HUES48 (cell line): ENCODE measurements around the gene RBM38.

Experiments
- H3K27ac ChIP-seq: one replicate; pipeline ENCODE4 v1.7.0; 2013; ENCODE audit warnings: low read depth, low read length, inconsistent platforms
- H3K27me3 ChIP-seq: 2 replicates; pipeline ENCODE4 v1.6.1; 2013; ENCODE audit warnings: mild to moderate bottlenecking, low read length; ENCODE audit not compliant: control insufficient read depth, insufficient read depth
- H3K36me3 ChIP-seq: 2 replicates; pipeline ENCODE4 v1.6.1; 2013; ENCODE audit warnings: low read length; ENCODE audit not compliant: control insufficient read depth, insufficient read depth
- H3K4me1 ChIP-seq: 2 replicates; pipeline ENCODE4 v1.6.1; 2013; ENCODE audit warnings: mild to moderate bottlenecking, low read length; ENCODE audit not compliant: control insufficient read depth, insufficient read depth
- H3K4me3 ChIP-seq: 2 replicates; pipeline ENCODE4 v1.5.1; 2013; ENCODE audit warnings: mild to moderate bottlenecking, low read depth, low read length
- H3K9ac ChIP-seq: 2 replicates; pipeline ENCODE4 v1.6.1; 2013; ENCODE audit warnings: mild to moderate bottlenecking, low read depth, low read length, moderate library complexity
- H3K9me3 ChIP-seq: 2 replicates; pipeline ENCODE4 v1.6.1; 2013; ENCODE audit warnings: low read length; ENCODE audit not compliant: control insufficient read depth, insufficient read depth

The RBM38 gene

DNA sequence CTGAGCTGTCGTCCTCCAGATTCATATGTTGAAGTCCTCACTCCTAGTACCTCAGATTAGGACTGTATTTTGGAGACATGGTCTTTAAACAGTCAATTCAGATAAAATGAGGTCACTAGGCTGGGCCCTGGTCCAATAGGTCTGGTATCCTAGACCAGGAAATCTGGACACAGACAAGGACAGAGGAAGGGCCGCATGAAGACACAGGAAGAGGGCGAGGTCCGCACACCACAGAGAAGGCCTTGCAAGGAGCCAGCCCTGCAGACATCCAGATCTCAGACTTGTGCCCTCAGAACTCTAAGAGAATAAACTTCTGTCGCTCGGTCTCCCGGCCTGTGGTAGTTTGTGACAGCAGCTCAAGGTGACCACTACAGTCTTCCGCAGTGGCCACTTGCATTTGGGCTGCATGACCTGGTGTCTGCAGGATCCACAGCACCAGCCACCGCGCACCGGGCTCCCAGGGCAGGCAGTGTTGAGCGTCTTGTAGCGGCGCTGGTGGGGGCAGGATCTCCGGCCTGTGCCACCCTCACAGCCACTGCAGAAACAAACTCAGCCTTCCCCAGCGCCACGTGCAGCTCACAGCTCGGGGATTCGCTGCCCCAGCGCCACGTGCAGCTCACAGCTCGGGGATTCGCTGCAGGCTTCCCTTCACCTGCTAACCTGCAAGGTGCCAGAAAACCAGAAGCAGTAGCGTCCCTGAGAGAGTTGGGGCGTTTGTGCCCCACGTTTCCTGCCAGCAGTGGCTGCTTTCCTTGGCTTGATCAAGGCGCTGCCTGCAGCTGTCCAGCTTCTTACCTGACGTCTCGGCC, 6.0 kb upstream of the RBM38 start:
- Histone ChIP-seq H3K9ac (no peak overlapping the region), H3K4me1 (peaks cover 7% of the 10 kb centered on the region; the same call in 1 of the 2 replicates), H3K27ac (no peak overlapping the region), H3K27me3 (no peaks in the 10 kb centered on the region), H3K36me3 (0 out of 2 replicates have a peak, but pooled peaks cover 8% of the 10 kb centered on the region), H3K9me3 (no peaks in the 10 kb centered on the region), H3K4me3 (no peak overlapping the region)

DNA sequence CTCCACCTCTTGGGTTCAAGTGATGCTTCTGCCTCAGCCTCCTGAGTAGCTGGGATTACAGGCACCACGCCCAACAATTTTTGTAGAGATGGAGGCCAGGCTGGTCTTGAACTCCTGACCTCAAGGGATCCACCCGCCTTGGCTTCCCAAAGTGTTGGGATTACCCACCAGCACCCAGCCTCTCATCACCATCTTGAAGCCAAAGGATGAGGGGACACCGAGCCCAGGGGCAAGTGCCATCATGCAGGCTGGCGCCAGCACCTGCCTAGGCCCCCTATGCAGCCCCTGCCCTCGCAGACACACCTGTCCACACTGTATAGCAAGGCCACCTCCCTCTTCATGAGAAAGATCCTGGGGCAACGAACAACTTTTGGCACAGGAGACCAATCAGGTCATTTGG, 5.3 kb upstream of the RBM38 start:
- H3K4me3 ChIP-seq = no peak overlapping the region
- H3K9ac ChIP-seq = no peak overlapping the region
- no peak overlapping the region for H3K27ac ChIP-seq
- H3K27me3 ChIP-seq = no peaks in the 10 kb centered on the region
- H3K36me3 ChIP-seq = 0 out of 2 replicates have a peak, but pooled peaks cover 3% of the 10 kb centered on the region
- peaks cover 15% of the 10 kb centered on the region for H3K4me1 ChIP-seq
- no peaks in the 10 kb centered on the region for H3K9me3 ChIP-seq

DNA sequence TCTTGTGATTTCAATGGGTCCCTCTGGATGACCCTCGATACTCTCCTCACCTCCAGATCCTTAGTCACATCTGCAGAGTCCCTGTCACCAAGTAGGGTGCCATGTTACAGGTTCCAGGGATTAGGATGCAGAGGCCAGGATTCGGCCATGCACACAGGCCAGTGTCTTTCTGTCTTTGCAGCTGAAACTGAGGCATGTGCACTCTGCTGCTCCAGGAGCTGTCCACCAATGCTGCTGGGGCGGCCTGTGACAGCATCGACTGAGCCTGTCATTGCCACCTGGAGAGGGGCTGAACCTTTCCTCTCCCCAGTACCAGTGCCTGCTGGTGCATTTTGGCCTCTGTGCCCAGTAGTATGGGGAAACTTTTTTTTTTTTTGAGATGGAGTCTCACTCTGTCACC, 4.4 kb upstream of the RBM38 start:
- Histone ChIP-seq H3K27ac (no peak overlapping the region), H3K36me3 (0 out of 2 replicates have a peak, but pooled peaks cover 2% of the 10 kb centered on the region), H3K27me3 (no peaks in the 10 kb centered on the region), H3K4me3 (no peak overlapping the region), H3K4me1 (peaks cover 15% of the 10 kb centered on the region), H3K9ac (no peak overlapping the region), H3K9me3 (no peaks in the 10 kb centered on the region)

- Histone ChIP-seq H3K4me1 (peaks cover 17% of the 10 kb centered on the region), H3K27ac (no peak overlapping the region)
These were observed 3.7 kb upstream of the RBM38 start for GRCh38 chr20:57387463-57387862.

DNA sequence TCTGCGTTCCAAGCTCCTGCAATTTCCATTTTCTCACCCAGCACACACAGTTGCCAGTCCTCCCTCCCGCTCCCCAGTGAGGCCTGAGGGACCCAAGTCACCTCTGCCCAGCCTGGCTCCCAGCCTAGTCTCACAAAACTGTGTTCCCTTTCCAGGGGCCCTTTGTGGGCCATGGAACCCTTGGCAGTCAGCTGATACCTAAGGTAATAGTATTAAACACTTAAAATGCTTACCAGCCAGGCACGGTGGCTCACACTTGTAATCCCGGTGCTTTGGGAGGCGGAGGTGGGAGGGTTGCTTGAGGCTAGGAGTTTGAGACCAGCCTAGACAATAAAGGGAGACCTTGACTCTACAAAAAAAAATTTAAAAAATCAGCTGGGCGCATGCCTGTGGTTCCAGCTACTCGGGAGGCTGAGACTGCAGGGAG, 3.2 kb upstream of the RBM38 start:
- Histone ChIP-seq H3K27ac (no peak overlapping the region), H3K4me3 (no peak overlapping the region), H3K9me3 (no peaks in the 10 kb centered on the region), H3K4me1 (peaks cover 21% of the 10 kb centered on the region), H3K9ac (no peak overlapping the region), H3K27me3 (no peaks in the 10 kb centered on the region), H3K36me3 (peaks cover 4% of the 10 kb centered on the region)

More at GRCh38 chr20:57387463-57387862, 3.7 kb upstream of the RBM38 start:
- no peaks in the 10 kb centered on the region for H3K9me3 ChIP-seq
- H3K9ac ChIP-seq = no peak overlapping the region
- no peak overlapping the region for H3K4me3 ChIP-seq
- no peaks in the 10 kb centered on the region for H3K27me3 ChIP-seq
- H3K36me3 ChIP-seq = peaks cover 2% of the 10 kb centered on the region; the same call in 1 of the 2 replicates

DNA sequence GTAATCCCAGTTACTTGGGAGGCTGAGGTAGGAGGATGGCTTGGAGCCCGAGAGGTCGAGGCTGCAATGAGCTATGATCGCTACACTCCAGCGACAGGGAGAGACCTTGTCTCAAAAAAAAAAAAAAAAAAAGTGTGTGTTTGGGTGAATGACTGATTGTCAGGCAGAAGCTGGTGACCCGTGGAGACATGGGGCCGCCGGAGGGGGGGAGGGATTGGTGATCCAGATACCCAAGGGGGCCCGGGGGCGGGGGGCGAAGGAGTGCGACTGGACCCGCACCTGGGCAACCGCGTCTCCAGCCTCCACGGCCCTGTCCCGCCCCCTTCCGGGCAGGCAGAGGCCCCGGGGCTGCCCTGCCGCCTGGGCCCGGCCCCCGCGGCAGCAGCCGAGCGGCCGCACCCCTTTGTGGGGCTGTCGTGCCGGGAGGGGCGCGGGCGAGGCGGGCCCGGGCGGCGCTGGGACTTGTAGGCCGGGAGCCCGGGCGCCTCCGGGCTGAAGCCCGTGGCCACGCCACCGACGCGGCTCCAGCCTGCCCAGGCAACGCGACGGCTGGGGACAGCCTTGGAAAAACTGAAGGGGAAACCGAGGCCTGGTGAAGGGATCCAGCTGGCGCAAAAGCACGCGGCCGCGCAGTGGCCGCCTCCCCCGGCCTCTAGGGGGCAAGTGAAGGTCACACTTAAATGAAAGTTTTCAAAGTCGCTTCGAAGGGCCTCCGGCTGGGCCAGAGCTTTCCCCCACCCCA, 2.1 kb upstream of the RBM38 start:
- Histone ChIP-seq H3K27ac (no peak overlapping the region), H3K27me3 (no peaks in the 10 kb centered on the region), H3K4me3 (peak overlapping the region; percentile 36; the same call in 1 of the 2 replicates), H3K9ac (peak overlapping the region; percentile 19; the same call in 1 of the 2 replicates), H3K4me1 (peaks cover 27% of the 10 kb centered on the region), H3K9me3 (no peaks in the 10 kb centered on the region), H3K36me3 (peaks cover 14% of the 10 kb centered on the region)

DNA sequence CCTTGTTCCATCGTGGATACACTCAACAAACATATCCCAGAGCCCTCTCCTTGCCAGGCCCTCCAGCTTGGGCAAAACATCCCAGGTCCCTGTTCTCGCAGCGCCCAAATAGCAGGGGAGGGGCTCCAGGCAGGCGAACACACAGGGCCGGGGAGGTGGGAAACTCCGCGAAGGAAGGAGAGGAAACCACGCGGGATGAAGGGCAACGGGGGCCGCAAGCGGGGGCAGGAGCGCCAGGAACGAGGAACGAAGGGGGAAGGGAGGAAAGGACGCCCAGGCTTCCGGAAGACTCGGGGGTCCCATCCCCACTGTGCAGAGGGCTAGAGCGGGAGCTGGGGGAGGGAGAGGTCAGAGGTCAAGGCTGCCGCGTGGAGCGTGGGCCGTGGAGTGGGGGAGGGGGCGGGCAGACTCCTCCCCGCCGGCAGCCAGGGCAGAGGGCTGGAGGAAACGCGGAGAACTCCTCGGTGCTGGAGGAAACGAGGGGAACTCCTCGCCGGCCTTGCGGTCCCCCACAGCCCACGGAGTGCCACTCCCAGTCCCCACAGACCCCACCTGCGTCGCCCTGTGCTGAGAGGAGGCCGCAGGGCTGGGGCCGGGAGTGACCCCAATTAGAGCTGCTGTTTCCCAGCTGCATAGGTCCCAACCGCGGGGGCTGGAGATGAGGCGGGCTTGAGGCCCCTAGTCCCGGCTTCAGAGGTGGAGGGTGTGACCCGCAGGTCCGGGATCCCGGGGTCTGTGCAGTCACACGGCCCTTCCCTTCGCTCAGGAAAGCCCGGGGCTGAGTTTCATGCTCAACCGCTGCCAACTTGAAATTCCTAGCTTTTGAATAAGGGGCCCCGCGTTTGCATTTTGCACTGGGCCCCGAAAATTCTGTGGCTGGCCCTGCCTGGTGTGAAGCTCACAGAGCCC, 1.2 kb upstream of the RBM38 start:
- Histone ChIP-seq H3K36me3 (peaks cover 20% of the 10 kb centered on the region), H3K27ac (no peak overlapping the region), H3K27me3 (no peaks in the 10 kb centered on the region), H3K4me1 (peaks cover 31% of the 10 kb centered on the region), H3K9me3 (no peaks in the 10 kb centered on the region), H3K9ac (peak overlapping the region; percentile 72), H3K4me3 (peak overlapping the region; percentile 59; the same call in 1 of the 2 replicates)

- no peak overlapping the region for H3K27ac ChIP-seq
- peak overlapping the region; percentile 72 for H3K9ac ChIP-seq
- peak overlapping the region; percentile 86 for H3K4me3 ChIP-seq
- peaks cover 36% of the 10 kb centered on the region for H3K36me3 ChIP-seq
- no peaks in the 10 kb centered on the region for H3K9me3 ChIP-seq
- H3K4me1 ChIP-seq = peaks cover 31% of the 10 kb centered on the region
- H3K27me3 ChIP-seq = no peaks in the 10 kb centered on the region
These were observed 474 bp downstream of the RBM38 start for GRCh38 chr20:57391439-57392301.

GRCh38 chr20:57392512-57393271, 1.5 kb downstream of the RBM38 start:
- 0 out of 2 replicates have a peak overlapping the region, but pooled peaks have one; percentile 54 for H3K9ac ChIP-seq
- no peaks in the 10 kb centered on the region for H3K27me3 ChIP-seq
- peaks cover 31% of the 10 kb centered on the region for H3K4me1 ChIP-seq
- no peak overlapping the region for H3K27ac ChIP-seq
- H3K9me3 ChIP-seq = no peaks in the 10 kb centered on the region
- peaks cover 46% of the 10 kb centered on the region for H3K36me3 ChIP-seq
- peak overlapping the region; percentile 76 for H3K4me3 ChIP-seq
